Loucy (cell line): ENCODE measurements around the gene MS4A10.

ENCODE experiments used
- H2AFZ ChIP-seq: fragments of 200-600 bp; sonication (generic); 2 replicates; pipeline ENCODE4 v1.6.0; 2016; ENCODE audit warnings: antibody characterized with exemption, mild to moderate bottlenecking, low read length, moderate library complexity
- H3F3A ChIP-seq: fragments of 200-600 bp; 2 replicates; pipeline ENCODE4 v1.6.0; 2016; ENCODE audit warnings: antibody characterized with exemption, low read depth, mild to moderate bottlenecking
- H3K27me3 ChIP-seq: fragments of 200-600 bp; sonication (generic); 2 replicates; pipeline ENCODE4 v1.6.1; 2014; ENCODE audit warnings: low read length, mild to moderate bottlenecking; ENCODE audit not compliant: insufficient read depth, poor library complexity, severe bottlenecking
- H3K36me3 ChIP-seq: fragments of 200-600 bp; sonication (generic); 2 replicates; pipeline ENCODE4 v1.6.1; 2016; ENCODE audit warnings: low read length; ENCODE audit not compliant: insufficient read depth
- H3K4me1 ChIP-seq: fragments of 200-600 bp; sonication (generic); 2 replicates; pipeline ENCODE4 v1.5.1; 2014; ENCODE audit warnings: low read length, mild to moderate bottlenecking; ENCODE audit not compliant: insufficient read depth, poor library complexity, severe bottlenecking
- H3K4me2 ChIP-seq: fragments of 200-600 bp; sonication (generic); 2 replicates; pipeline ENCODE4 v1.6.0; 2014; ENCODE audit warnings: antibody characterized with exemption, low read length, low read depth, mild to moderate bottlenecking; ENCODE audit not compliant: poor library complexity, severe bottlenecking
- H3K4me3 ChIP-seq: fragments of 200-600 bp; sonication (generic); 2 replicates; pipeline ENCODE4 v1.5.1; 2014; ENCODE audit warnings: low read length, mild to moderate bottlenecking, mixed read lengths; ENCODE audit not compliant: poor library complexity, severe bottlenecking
- H3K79me2 ChIP-seq: fragments of 200-600 bp; sonication (generic); 2 replicates; pipeline ENCODE4 v1.6.1; 2014; ENCODE audit warnings: low read length; ENCODE audit not compliant: insufficient read depth
- H3K9ac ChIP-seq: fragments of 200-600 bp; sonication (generic); 2 replicates; pipeline ENCODE4 v1.6.0; 2014; ENCODE audit warnings: mild to moderate bottlenecking, low read depth, low read length, moderate library complexity; ENCODE audit not compliant: poor library complexity, severe bottlenecking
- H3K9me2 ChIP-seq: fragments of 200-600 bp; sonication (generic); replicated peaks from 2 replicates; pipeline ENCODE4 v1.6.1; 2016; ENCODE audit warnings: low read depth, low read length, mixed read lengths
- H3K9me3 ChIP-seq: fragments of 200-600 bp; sonication (generic); 2 replicates; pipeline ENCODE4 v1.6.1; 2014; ENCODE audit warnings: mild to moderate bottlenecking, antibody characterized with exemption, low read length, low read depth; ENCODE audit not compliant: insufficient read depth
- H4K20me1 ChIP-seq: fragments of 200-600 bp; sonication (generic); 2 replicates; pipeline ENCODE4 v1.6.0; 2014; ENCODE audit warnings: antibody characterized with exemption, low read length, mild to moderate bottlenecking; ENCODE audit not compliant: insufficient read depth, poor library complexity, severe bottlenecking
- CTCF ChIP-seq: fragments of 200-600 bp; sonication (generic); conservative IDR thresholded peaks from 2 replicates; pipeline ENCODE4 v1.5.1; 2014; ENCODE audit warnings: mild to moderate bottlenecking, antibody characterized with exemption, low read length
- EZH2phosphoT487 ChIP-seq: fragments of 200-600 bp; IDR thresholded peaks from 2 replicates; pipeline ENCODE4 v1.6.1; 2018; ENCODE audit warnings: antibody characterized with exemption, mild to moderate bottlenecking, moderate library complexity, borderline replicate concordance

Gene MS4A10

GRCh38 chr11:60776167-60776566, 9.0 kb upstream of the MS4A10 start:
- no peaks in the 10 kb centered on the region for H3K9me2 ChIP-seq
- TF ChIP-seq CTCF (no peak), EZH2phosphoT487 (no peak)
- no peaks in the 10 kb centered on the region for H3K9me3 ChIP-seq
- H3K36me3 ChIP-seq = no peaks in the 10 kb centered on the region
- H3K27me3 ChIP-seq = no peaks in the 10 kb centered on the region
- H4K20me1 ChIP-seq = no peaks in the 10 kb centered on the region
- no peak overlapping the region for H3K4me3 ChIP-seq
- H3K4me2 ChIP-seq = no peak overlapping the region
- H3K79me2 ChIP-seq = no peaks in the 10 kb centered on the region
- peaks cover 5% of the 10 kb centered on the region for H3K4me1 ChIP-seq
- H3F3A ChIP-seq = no peaks in the 10 kb centered on the region
- peak overlapping the region; percentile 35 for H3K9ac ChIP-seq
- H2AFZ ChIP-seq = peak overlapping the region; percentile 63; the same call in 1 of the 2 replicates

- H3K9me3 ChIP-seq = no peaks in the 10 kb centered on the region
- no peaks in the 10 kb centered on the region for H3F3A ChIP-seq
- H3K4me3 ChIP-seq = no peak overlapping the region
- H4K20me1 ChIP-seq = no peaks in the 10 kb centered on the region
- no peaks in the 10 kb centered on the region for H3K79me2 ChIP-seq
- H3K9me2 ChIP-seq = no peaks in the 10 kb centered on the region
- peaks cover 5% of the 10 kb centered on the region for H3K4me1 ChIP-seq
- no peak overlapping the region for H2AFZ ChIP-seq
- no peak overlapping the region for H3K9ac ChIP-seq
- H3K36me3 ChIP-seq = no peaks in the 10 kb centered on the region
- no peak overlapping the region for H3K4me2 ChIP-seq
- TF ChIP-seq CTCF = no peak
- no peak for TF ChIP-seq EZH2phosphoT487
- H3K27me3 ChIP-seq = no peaks in the 10 kb centered on the region
Observed at GRCh38 chr11:60777106-60777505, 8.0 kb upstream of the MS4A10 start.

- no peak for TF ChIP-seq CTCF
- no peak for TF ChIP-seq EZH2phosphoT487
- Histone ChIP-seq H3K9me2 (no peaks in the 10 kb centered on the region), H3K36me3 (no peaks in the 10 kb centered on the region), H3K9me3 (no peaks in the 10 kb centered on the region), H3K9ac (no peak overlapping the region), H3K27me3 (no peaks in the 10 kb centered on the region), H3K4me1 (peaks cover 5% of the 10 kb centered on the region), H4K20me1 (no peaks in the 10 kb centered on the region), H2AFZ (no peak overlapping the region), H3K79me2 (no peaks in the 10 kb centered on the region), H3K4me3 (no peak overlapping the region), H3F3A (no peaks in the 10 kb centered on the region), H3K4me2 (no peak overlapping the region)
Observed at GRCh38 chr11:60777572-60777971, 7.6 kb upstream of the MS4A10 start.
